Naive thymus-derived CD4-positive, alpha-beta T cell (primary cell): ENCODE data around the gene CAMSAP2. TPM values are rescaled to one million over a fixed set of nuclear protein-coding genes. Genes with fewer than 3 reads are reported as not detected.
A peak's percentile ranks its signal among the peaks of the same experiment; 100 is the strongest.
"Not testable (repeated sequence)": the region's sequence is repeated elsewhere in the genome, so short reads cannot be mapped to it uniquely, and the experiment has no call there.

Experiments
- ATAC-seq: fragments of 150-1000 bp; cut with Tn5 transposase; 2 replicates; pipeline ENCODE4 v1.10.0; 2021; ENCODE audit warnings: mild to moderate bottlenecking, moderate library complexity
- CTCF ChIA-PET: fragments of 350-600 bp; sonication (Branson Sonifier 250); formaldehyde crosslinking; loops from one replicate; lab custom pipeline; 2021; ENCODE audit warnings: antibody characterized with exemption; lab: Charles Lee
- POLR2A ChIA-PET: fragments of 350-600 bp; sonication (Branson Sonifier 250); formaldehyde crosslinking; loops from one replicate; lab custom pipeline; 2021; ENCODE audit warnings: antibody characterized with exemption, inconsistent platforms; lab: Charles Lee
- DNase-seq, 9 donors: peaks; one replicate each; pipeline versions ENCODE4 v3.0.0 to v3.0.0-alpha.2; 2020 to 2022; ENCODE audit warnings: mixed read lengths in 1 of 9
- H3K27ac ChIP-seq: one replicate; pipeline ENCODE4 v1.7.0; 2013; ENCODE audit warnings: mild to moderate bottlenecking, low read depth, low read length, moderate library complexity
- H3K27me3 ChIP-seq, 2 donors: one replicate each; pipeline ENCODE4 v1.7.0; 2013; ENCODE audit warnings: low read length in 2 of 2, mild to moderate bottlenecking in 2 of 2, moderate library complexity in 2 of 2; ENCODE audit not compliant: control insufficient read depth in 2 of 2, insufficient read depth in 2 of 2
- H3K36me3 ChIP-seq, 3 experiments: 1 replicate in 2 of 3; 2 replicates in 1 of 3; pipeline ENCODE4 v1.7.0; 2013; ENCODE audit warnings: low read length in 3 of 3, mild to moderate bottlenecking in 3 of 3, moderate library complexity in 1 of 3; ENCODE audit not compliant: insufficient read depth in 3 of 3, control insufficient read depth in 2 of 3
- H3K4me1 ChIP-seq, 2 donors: one replicate each; pipeline ENCODE4 v1.7.0; 2013; ENCODE audit warnings: low read length in 2 of 2, mild to moderate bottlenecking in 2 of 2, moderate library complexity in 1 of 2; ENCODE audit not compliant: control insufficient read depth in 2 of 2, insufficient read depth in 2 of 2
- H3K4me3 ChIP-seq: 2 replicates; pipeline ENCODE4 v1.7.0; 2013; ENCODE audit warnings: mild to moderate bottlenecking, low read length
- H3K9me3 ChIP-seq, 3 experiments: 1 replicate in 2 of 3; 2 replicates in 1 of 3; pipeline ENCODE4 v1.7.0; 2013; ENCODE audit warnings: low read length in 3 of 3; ENCODE audit not compliant: control insufficient read depth in 2 of 3
- H3K27ac Mint-ChIP-seq, 9 donors: one replicate each; pipeline ENCODE4 v1.8.0; 2020 to 2022; ENCODE audit warnings: mixed read lengths in 9 of 9, mild to moderate bottlenecking in 8 of 9, moderate library complexity in 5 of 9, inconsistent platforms in 2 of 9
- H3K27me3 Mint-ChIP-seq, 5 donors: one replicate each; pipeline ENCODE4 v1.8.0; 2021 to 2022; ENCODE audit warnings: mixed read lengths in 5 of 5, mild to moderate bottlenecking in 1 of 5
- H3K36me3 Mint-ChIP-seq, 5 donors: one replicate each; pipeline ENCODE4 v1.8.0; 2020 to 2022; ENCODE audit warnings: mixed read lengths in 5 of 5, mild to moderate bottlenecking in 3 of 5, inconsistent platforms in 1 of 5
- H3K4me1 Mint-ChIP-seq, 7 donors: one replicate each; pipeline ENCODE4 v1.8.0; 2020 to 2022; ENCODE audit warnings: mixed read lengths in 7 of 7, mild to moderate bottlenecking in 3 of 7, inconsistent platforms in 1 of 7
- H3K4me3 Mint-ChIP-seq, 10 donors: one replicate each; pipeline ENCODE4 v1.8.0; 2020 to 2022; ENCODE audit warnings: mild to moderate bottlenecking in 10 of 10, mixed read lengths in 10 of 10, moderate library complexity in 6 of 10, inconsistent platforms in 2 of 10
- H3K9me3 Mint-ChIP-seq, 11 donors: one replicate each; pipeline ENCODE4 v1.8.0; 2020 to 2022; ENCODE audit warnings: mixed read lengths in 11 of 11, mild to moderate bottlenecking in 4 of 11, inconsistent platforms in 1 of 11, moderate library complexity in 1 of 11
- intact Hi-C, 2 donors: fragments of 100-400 bp; cut with micrococcal nuclease; formaldehyde crosslinking; loops; one replicate each; pipeline ENCODE4 v1.15.1; 2023
- polyA plus RNA-seq, 2 donors: library from polyadenylated mRNA; unstranded; fragments of 300-500 nt; fragmentation: Illumina TruSeq; gene quantifications; one replicate each; pipeline ENCODE4 v1.2.3, GENCODE V29; 2021
- total RNA-seq, 6 experiments: library from RNA in 5 of 6; stranded (reverse) in 5 of 6; gene quantifications; 1 replicate in 5 of 6; 2 replicates in 1 of 6; pipeline ENCODE4 v1.2.3 and lab custom pipeline; 2021 to 2026

The CAMSAP2 gene
- total and polyA plus RNA-seq, 7 experiments from 2014 or later = 0.36 to 11.4 (median 4.6) TPM

GRCh38 chr1:200816624-200817224, 78.0 kb downstream of the CAMSAP2 start:
- ATAC-seq, POLR2A ChIA-PET, H3K27me3 Mint-ChIP-seq, intact Hi-C loops, H3K4me1 Mint-ChIP-seq, H3K27me3 ChIP-seq, H3K36me3 ChIP-seq, H3K4me3 ChIP-seq, H3K9me3 Mint-ChIP-seq, DNase-seq, H3K27ac ChIP-seq, H3K27ac Mint-ChIP-seq, H3K4me1 ChIP-seq, H3K4me3 Mint-ChIP-seq, CTCF ChIA-PET, H3K9me3 ChIP-seq: not testable (repeated sequence)
- peaks cover 0 to 23% (median 9%) of the 10 kb centered on the region in 5 donors for H3K36me3 Mint-ChIP-seq

- no peak overlapping the region for H3K4me3 Mint-ChIP-seq
- Histone ChIP-seq H3K4me3 (no peak overlapping the region), H3K27me3 (no peaks in the 10 kb centered on the region), H3K4me1 (no peaks in the 10 kb centered on the region), H3K9me3 (no peaks in the 10 kb centered on the region), H3K27ac (no peak overlapping the region), H3K36me3 (no peaks in the 10 kb centered on the region)
- no peaks in the 10 kb centered on the region for H3K4me1 Mint-ChIP-seq
- intact Hi-C loops = no loop called here
- H3K9me3 Mint-ChIP-seq = no peaks in the 10 kb centered on the region
- no peak for ATAC-seq
- peaks cover 0 to 26% (median 7%) of the 10 kb centered on the region in 5 donors for H3K36me3 Mint-ChIP-seq
- DNase-seq = no peak
- ChIA-PET POLR2A (no interaction called here), CTCF (no interaction called here)
- no peak overlapping the region for H3K27ac Mint-ChIP-seq
- H3K27me3 Mint-ChIP-seq = no peaks in the 10 kb centered on the region
Observed at GRCh38 chr1:200818248-200818647, 79.6 kb downstream of the CAMSAP2 start.

- Histone ChIP-seq H3K27me3 (no peaks in the 10 kb centered on the region), H3K27ac (no peak overlapping the region), H3K9me3 (no peaks in the 10 kb centered on the region), H3K4me3 (no peak overlapping the region), H3K4me1 (no peaks in the 10 kb centered on the region), H3K36me3 (no peaks in the 10 kb centered on the region)
- H3K27me3 Mint-ChIP-seq = peaks cover 0 to 3% (median 0%) of the 10 kb centered on the region in 5 donors
- H3K36me3 Mint-ChIP-seq = peaks cover 0 to 35% (median 7%) of the 10 kb centered on the region in 5 donors
- no peak for DNase-seq
- ChIA-PET POLR2A (interaction anchor here (1.0 kb wide), 1 partner anchor 8 kb away, joined by 4 read pairs; no protein-coding TSS in a partner anchor), CTCF (no interaction called here)
- no peaks in the 10 kb centered on the region for H3K4me1 Mint-ChIP-seq
- peak overlapping the region in 1 of 9 donors; percentile 25 for H3K27ac Mint-ChIP-seq
- ATAC-seq = no peak
- no peak overlapping the region for H3K4me3 Mint-ChIP-seq
- H3K9me3 Mint-ChIP-seq = no peaks in the 10 kb centered on the region
- intact Hi-C loops = no loop called here
Observed at GRCh38 chr1:200819726-200820125, 81.0 kb downstream of the CAMSAP2 start.

GRCh38 chr1:200831091-200831490, 92.4 kb downstream of the CAMSAP2 start:
- H3K27me3 Mint-ChIP-seq = peaks cover 0 to 12% (median 0%) of the 10 kb centered on the region in 5 donors
- Histone ChIP-seq H3K4me3 (no peak overlapping the region), H3K4me1 (no peaks in the 10 kb centered on the region), H3K36me3 (no peaks in the 10 kb centered on the region), H3K27me3 (no peaks in the 10 kb centered on the region), H3K27ac (no peak overlapping the region), H3K9me3 (no peaks in the 10 kb centered on the region)
- ChIA-PET CTCF (interaction anchor here (0.8 kb wide), 1 partner anchor 209 kb away, joined by 4 read pairs; no protein-coding TSS in a partner anchor), POLR2A (no interaction called here)
- intact Hi-C loops = no loop called here
- ATAC-seq (no peak), DNase-seq (no peak)
- no peak overlapping the region for H3K4me3 Mint-ChIP-seq
- no peak overlapping the region for H3K27ac Mint-ChIP-seq
- peaks cover 0 to 1% (median 0%) of the 10 kb centered on the region in 11 donors for H3K9me3 Mint-ChIP-seq
- H3K36me3 Mint-ChIP-seq = peaks cover 0 to 19% (median 10%) of the 10 kb centered on the region in 5 donors
- H3K4me1 Mint-ChIP-seq = peaks cover 0 to 12% (median 5%) of the 10 kb centered on the region in 7 donors

- H3K4me3 Mint-ChIP-seq = no peak overlapping the region
- peaks cover 0 to 10% (median 0%) of the 10 kb centered on the region in 5 donors for H3K27me3 Mint-ChIP-seq
- intact Hi-C loops = no loop called here
- peaks cover 0 to 24% (median 19%) of the 10 kb centered on the region in 5 donors for H3K36me3 Mint-ChIP-seq
- DNase-seq (no peak), ATAC-seq (no peak)
- Histone ChIP-seq H3K4me1 (no peaks in the 10 kb centered on the region), H3K27ac (no peak overlapping the region), H3K36me3 (no peaks in the 10 kb centered on the region), H3K27me3 (no peaks in the 10 kb centered on the region), H3K4me3 (no peak overlapping the region), H3K9me3 (no peaks in the 10 kb centered on the region)
- H3K9me3 Mint-ChIP-seq = peaks cover 0 to 9% (median 0%) of the 10 kb centered on the region in 11 donors
- ChIA-PET POLR2A (no interaction called here), CTCF (no interaction called here)
- no peak overlapping the region for H3K27ac Mint-ChIP-seq
- H3K4me1 Mint-ChIP-seq = peaks cover 0 to 4% (median 0%) of the 10 kb centered on the region in 7 donors
Observed at GRCh38 chr1:200834383-200834782, 95.7 kb downstream of the CAMSAP2 start.

- peaks cover 0 to 1% (median 0%) of the 10 kb centered on the region in 7 donors for H3K4me1 Mint-ChIP-seq
- Histone ChIP-seq H3K4me3 (no peak overlapping the region), H3K4me1 (no peaks in the 10 kb centered on the region), H3K27me3 (no peaks in the 10 kb centered on the region), H3K9me3 (no peaks in the 10 kb centered on the region), H3K27ac (no peak overlapping the region), H3K36me3 (no peaks in the 10 kb centered on the region)
- no peak overlapping the region for H3K4me3 Mint-ChIP-seq
- DNase-seq (no peak), ATAC-seq (no peak)
- H3K36me3 Mint-ChIP-seq = peaks cover 0 to 25% (median 19%) of the 10 kb centered on the region in 5 donors
- ChIA-PET POLR2A (no interaction called here), CTCF (interaction anchor here (0.7 kb wide), 1 partner anchor 278 kb away, joined by 3 read pairs; no protein-coding TSS in a partner anchor)
- H3K27me3 Mint-ChIP-seq = peaks cover 0 to 4% (median 0%) of the 10 kb centered on the region in 5 donors
- peaks cover 0 to 9% (median 0%) of the 10 kb centered on the region in 11 donors for H3K9me3 Mint-ChIP-seq
- H3K27ac Mint-ChIP-seq = peak overlapping the region in 1 of 9 donors; percentile 2
- intact Hi-C loops = no loop called here
Observed at GRCh38 chr1:200836213-200836612, 97.5 kb downstream of the CAMSAP2 start.
